IPS DF 6.9 (cell line): ENCODE data around the gene NEIL3.

Source experiments
- DNase-seq: peaks from one replicate; pipeline ENCODE4 v3.0.0-alpha.2; 2013; ENCODE audit warnings: low read depth, low spot score
- H3K27ac ChIP-seq: one replicate; pipeline ENCODE4 v1.5.1; 2013; ENCODE audit warnings: low read length, control low read depth
- H3K27me3 ChIP-seq: 2 replicates; pipeline ENCODE4 v1.6.1; 2013; ENCODE audit warnings: mild to moderate bottlenecking, low read length; ENCODE audit not compliant: control insufficient read depth, insufficient read depth
- H3K36me3 ChIP-seq: 2 replicates; pipeline ENCODE4 v1.6.1; 2013; ENCODE audit warnings: low read length; ENCODE audit not compliant: control insufficient read depth, insufficient read depth
- H3K4me1 ChIP-seq: 2 replicates; pipeline ENCODE4 v1.6.1; 2013; ENCODE audit warnings: low read length; ENCODE audit not compliant: control insufficient read depth, insufficient read depth
- H3K4me3 ChIP-seq: 2 replicates; pipeline ENCODE4 v1.5.1; 2013; ENCODE audit warnings: mild to moderate bottlenecking, low read length
- H3K9me3 ChIP-seq: 2 replicates; pipeline ENCODE4 v1.6.1; 2013; ENCODE audit warnings: low read length, inconsistent platforms; ENCODE audit not compliant: control insufficient read depth, insufficient read depth
- WGBS: extraction: QIAGEN DNeasy Blood & Tissue Kit; methylation state at CpG from one replicate; pipeline ENCODE4 v1.1.7; 2013; ENCODE audit warnings: mixed read lengths, missing lambda C conversion rate; ENCODE audit not compliant: insufficient read length, insufficient coverage; 5-methylcytosine and 5-hydroxymethylcytosine counted together

Gene NEIL3

GRCh38 chr4:177386278-177386815 is 76.7 kb downstream of the NEIL3 start:
- no peak for DNase-seq
- no CpG with 5 or more reads among the region's 5 CpGs for WGBS
- Histone ChIP-seq H3K4me1 (no peaks in the 10 kb centered on the region), H3K27me3 (no peaks in the 10 kb centered on the region), H3K27ac (no peak overlapping the region), H3K4me3 (no peak overlapping the region), H3K36me3 (no peaks in the 10 kb centered on the region), H3K9me3 (no peaks in the 10 kb centered on the region)

- Histone ChIP-seq H3K4me1 (no peaks in the 10 kb centered on the region), H3K27me3 (no peaks in the 10 kb centered on the region), H3K36me3 (no peaks in the 10 kb centered on the region), H3K4me3 (no peak overlapping the region), H3K9me3 (no peaks in the 10 kb centered on the region), H3K27ac (no peak overlapping the region)
- DNase-seq, result no peak
- WGBS, result no CpG with 5 or more reads among the region's 3 CpGs
These were observed 81.6 kb downstream of the NEIL3 start for GRCh38 chr4:177391287-177391686.

DNA sequence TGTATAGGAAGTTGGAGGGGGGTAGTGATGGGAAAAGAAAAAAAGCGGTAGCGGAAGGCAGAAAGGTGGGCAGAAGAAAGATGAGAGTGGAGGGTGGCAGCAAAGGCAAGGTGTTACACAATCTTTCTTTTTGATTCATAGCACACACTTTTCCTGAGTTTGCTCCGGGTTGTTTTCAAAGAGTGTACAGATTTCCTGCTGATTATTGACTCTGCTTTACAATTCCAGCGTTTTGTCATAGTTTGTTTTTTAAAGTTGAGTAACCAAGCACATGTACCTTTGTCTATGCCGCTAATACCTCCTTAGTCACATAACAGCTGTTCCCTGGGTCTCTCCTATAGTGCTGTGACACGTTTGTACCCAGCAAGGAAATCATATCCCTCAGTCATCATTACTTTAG is 82.3 kb downstream of the NEIL3 start:
- Histone ChIP-seq H3K4me3 (no peak overlapping the region), H3K27me3 (no peaks in the 10 kb centered on the region), H3K27ac (no peak overlapping the region), H3K4me1 (no peaks in the 10 kb centered on the region), H3K36me3 (no peaks in the 10 kb centered on the region), H3K9me3 (no peaks in the 10 kb centered on the region)
- DNase-seq, result no peak
- 100% methylated on average over 2 of the region's 6 CpGs for WGBS

GRCh38 chr4:177393236-177393635 is 83.6 kb downstream of the NEIL3 start:
- H3K4me3 ChIP-seq, result no peak overlapping the region
- H3K27ac ChIP-seq, result no peak overlapping the region
- H3K9me3 ChIP-seq, result no peaks in the 10 kb centered on the region
- H3K36me3 ChIP-seq, result no peaks in the 10 kb centered on the region
- no peak for DNase-seq
- no peaks in the 10 kb centered on the region for H3K27me3 ChIP-seq
- no CpG with 5 or more reads among the region's 8 CpGs for WGBS
- no peaks in the 10 kb centered on the region for H3K4me1 ChIP-seq

- no CpG with 5 or more reads among the region's 2 CpGs for WGBS
- no peak overlapping the region for H3K27ac ChIP-seq
These were observed 86.7 kb downstream of the NEIL3 start for GRCh38 chr4:177396352-177396751.

GRCh38 chr4:177400030-177400429 is 90.4 kb downstream of the NEIL3 start:
- Histone ChIP-seq H3K4me1 (no peaks in the 10 kb centered on the region), H3K27ac (no peak overlapping the region), H3K36me3 (no peaks in the 10 kb centered on the region), H3K27me3 (no peaks in the 10 kb centered on the region), H3K4me3 (no peak overlapping the region), H3K9me3 (no peaks in the 10 kb centered on the region)
- no CpG with 5 or more reads among the region's 2 CpGs for WGBS
- no peak for DNase-seq

More at GRCh38 chr4:177396352-177396751, 86.7 kb downstream of the NEIL3 start:
- Histone ChIP-seq H3K9me3 (no peaks in the 10 kb centered on the region), H3K4me1 (no peaks in the 10 kb centered on the region), H3K27me3 (no peaks in the 10 kb centered on the region), H3K4me3 (no peak overlapping the region), H3K36me3 (no peaks in the 10 kb centered on the region)
- no peak for DNase-seq

- no peak overlapping the region for H3K27ac ChIP-seq
These were observed 92.1 kb downstream of the NEIL3 start for GRCh38 chr4:177401658-177402273.

GRCh38 chr4:177403746-177404145 is 94.1 kb downstream of the NEIL3 start:
- H3K4me3 ChIP-seq, result no peak overlapping the region
- no peaks in the 10 kb centered on the region for H3K4me1 ChIP-seq
- no CpG with 5 or more reads among the region's 6 CpGs for WGBS

More at GRCh38 chr4:177401658-177402273, 92.1 kb downstream of the NEIL3 start:
- Histone ChIP-seq H3K36me3 (no peaks in the 10 kb centered on the region), H3K9me3 (no peaks in the 10 kb centered on the region), H3K27me3 (no peaks in the 10 kb centered on the region), H3K4me1 (no peaks in the 10 kb centered on the region), H3K4me3 (no peak overlapping the region)
- DNase-seq, result no peak
- no CpG with 5 or more reads among the region's 5 CpGs for WGBS

DNA sequence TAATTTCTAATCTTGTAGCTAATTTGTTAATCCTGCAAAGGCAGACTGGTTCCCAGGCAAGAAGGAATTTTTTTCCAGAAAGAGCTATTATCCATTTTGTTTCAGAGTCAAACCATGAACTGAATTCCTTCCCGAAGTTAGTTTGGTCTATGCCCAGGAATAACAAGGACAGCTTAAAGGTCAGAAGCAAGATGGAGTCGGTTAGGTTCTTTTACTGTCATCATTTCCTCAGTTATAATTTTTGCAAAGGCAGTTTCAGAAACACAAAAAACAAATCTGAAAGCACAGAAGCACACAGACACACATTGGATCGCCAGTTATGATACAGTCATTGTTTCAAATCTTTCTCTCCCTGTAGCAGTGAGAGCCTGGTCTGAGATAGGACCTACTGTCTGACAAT is 94.7 kb downstream of the NEIL3 start:
- no CpG with 5 or more reads among the region's 3 CpGs for WGBS

More at GRCh38 chr4:177403746-177404145, 94.1 kb downstream of the NEIL3 start:
- Histone ChIP-seq H3K27ac (no peak overlapping the region), H3K27me3 (no peaks in the 10 kb centered on the region), H3K9me3 (no peaks in the 10 kb centered on the region), H3K36me3 (no peaks in the 10 kb centered on the region)
- no peak for DNase-seq

GRCh38 chr4:177404986-177405385 is 95.3 kb downstream of the NEIL3 start:
- Histone ChIP-seq H3K9me3 (no peaks in the 10 kb centered on the region), H3K27ac (no peak overlapping the region), H3K4me3 (no peak overlapping the region), H3K4me1 (no peaks in the 10 kb centered on the region), H3K36me3 (no peaks in the 10 kb centered on the region), H3K27me3 (no peaks in the 10 kb centered on the region)
- no CpG with 5 or more reads among the region's 4 CpGs for WGBS
- no peak for DNase-seq

More for the DNA sequence above, 94.7 kb downstream of the NEIL3 start:
- Histone ChIP-seq H3K27ac (no peak overlapping the region), H3K4me3 (no peak overlapping the region), H3K36me3 (no peaks in the 10 kb centered on the region), H3K4me1 (no peaks in the 10 kb centered on the region), H3K9me3 (no peaks in the 10 kb centered on the region), H3K27me3 (no peaks in the 10 kb centered on the region)
- no peak for DNase-seq

GRCh38 chr4:177405508-177405907 is 95.8 kb downstream of the NEIL3 start:
- no CpG with 5 or more reads among the region's 2 CpGs for WGBS
- no peaks in the 10 kb centered on the region for H3K36me3 ChIP-seq

More at GRCh38 chr4:177405508-177405907, 95.8 kb downstream of the NEIL3 start:
- Histone ChIP-seq H3K27me3 (no peaks in the 10 kb centered on the region), H3K4me1 (no peaks in the 10 kb centered on the region), H3K9me3 (no peaks in the 10 kb centered on the region), H3K27ac (no peak overlapping the region), H3K4me3 (no peak overlapping the region)
- no peak for DNase-seq
